RWPE1 (cell line): ENCODE measurements around the gene OR5AS1.

Source experiments
- CTCF ChIA-PET: fragments of 350-600 bp; sonication (Branson Sonifier 250); formaldehyde crosslinking; extraction: SDS; loops from one replicate; lab custom pipeline; 2021; lab: Yijun Ruan, JAX
- POLR2A ChIA-PET: fragments of 400-600 bp; formaldehyde crosslinking; extraction: SDS; loops from one replicate; lab custom pipeline; 2020; ENCODE audit warnings: antibody characterized with exemption; ENCODE audit not compliant: low non-redundant PET; lab: Yijun Ruan, JAX
- DNase-seq: peaks from one replicate; pipeline ENCODE4 v3.0.0; 2012; ENCODE audit warnings: low spot score
- H3K27ac ChIP-seq: fragments of 450-650 bp; 2 replicates; pipeline ENCODE4 v1.5.1; 2017
- CTCF ChIP-seq: fragments of 450-650 bp; conservative IDR thresholded peaks from 2 replicates; pipeline ENCODE4 v1.5.1; 2017; ENCODE audit warnings: low read depth, mild to moderate bottlenecking

Gene OR5AS1

GRCh38 chr11:56027354-56027753, at the start of gene OR5AS1:
Gene OR5AS1, plus strand, starts transcription at chr11:56027654. Its CDS starts 2,765 bp downstream, at chr11:56030419.
- CTCF ChIA-PET, result no interaction called here
- no peak for DNase-seq
- POLR2A ChIA-PET, result no interaction called here
- no peak for TF ChIP-seq CTCF
- H3K27ac ChIP-seq, result no peak within 1 kb of the TSS

- ChIA-PET CTCF (no interaction called here), POLR2A (no interaction called here)
- no peak for DNase-seq
- H3K27ac ChIP-seq, result no peak within 1 kb of the TSS
- TF ChIP-seq CTCF, result no peak
These were observed 32.9 kb upstream of the OR5AS1 start, which contains the start of gene OR5F1 for GRCh38 chr11:55994525-55994924. Gene OR5F1, minus strand, starts transcription at chr11:55994625. Its CDS starts 0 bp downstream, at chr11:55994625.

GRCh38 chr11:56010716-56011115, 16.7 kb upstream of the OR5AS1 start:
- DNase-seq, result no peak
- H3K27ac ChIP-seq, result no peak overlapping the region
- ChIA-PET POLR2A (no interaction called here), CTCF (no interaction called here)
- no peak for TF ChIP-seq CTCF

GRCh38 chr11:56013805-56014204, 13.6 kb upstream of the OR5AS1 start:
- H3K27ac ChIP-seq, result no peak overlapping the region
- no peak for TF ChIP-seq CTCF
- ChIA-PET POLR2A (no interaction called here), CTCF (no interaction called here)
- no peak for DNase-seq

GRCh38 chr11:56045538-56045937, 18.1 kb downstream of the OR5AS1 start:
- ChIA-PET CTCF (no interaction called here), POLR2A (no interaction called here)
- no peak overlapping the region for H3K27ac ChIP-seq
- TF ChIP-seq CTCF, result no peak
- DNase-seq, result no peak

- no peak overlapping the region for H3K27ac ChIP-seq
- no peak for DNase-seq
- POLR2A ChIA-PET, result no interaction called here
- CTCF ChIA-PET, result no interaction called here
- no peak for TF ChIP-seq CTCF
These were observed 21.0 kb downstream of the OR5AS1 start for GRCh38 chr11:56048480-56048879.
